GM12891 (cell line): ENCODE data around the gene PPP2R3C.

ENCODE experiments used
- POLR2A ChIP-seq: IDR thresholded peaks from 2 replicates; pipeline ENCODE4 v1.6.1; 2011; ENCODE audit warnings: low read depth, low read length, control low read depth
- POLR2AphosphoS5 ChIP-seq: IDR thresholded peaks from 2 replicates; pipeline ENCODE4 v1.6.1; 2011; ENCODE audit warnings: low read depth, low read length, control low read depth
- SPI1 ChIP-seq: IDR thresholded peaks from 2 replicates; pipeline ENCODE4 v1.6.1; 2011; ENCODE audit warnings: low read depth, low read length, control low read depth
- TAF1 ChIP-seq: IDR thresholded peaks from 2 replicates; pipeline ENCODE4 v1.6.1; 2011; ENCODE audit warnings: low read depth, low read length, control low read depth

GRCh38 chr14:35046751-35047536, 74.8 kb downstream of the PPP2R3C start:
- TF ChIP-seq POLR2A (no peak), SPI1 (no peak), POLR2AphosphoS5 (no peak), TAF1 (no peak)
